ENCODE measurements around the gene RNF141. TPM values are rescaled to one million over a fixed set of nuclear protein-coding genes. Genes with fewer than 3 reads are reported as not detected.

The RNF141 gene
- total RNA-seq, 2 donors from 2014 or later: 17.5 to 19.6 TPM

- Mint-ChIP-seq H3K27ac (no peak overlapping the region), H3K9me3 (no peaks in the 10 kb centered on the region), H3K36me3 (ENCODE audit: insufficient read depth in 2 of 2) (peaks cover 5 to 6% of the 10 kb centered on the region in 2 donors), H3K4me1 (ENCODE audit: low read depth) (no peaks in the 10 kb centered on the region), H3K27me3 (ENCODE audit: low read depth) (no peaks in the 10 kb centered on the region), H3K4me3 (no peak overlapping the region)
- no peak for DNase-seq
- ATAC-seq (replicated peaks in 1 of 2): no peak
These were observed 43.5 kb downstream of the RNF141 start for GRCh38 chr11:10497371-10498021.

- ATAC-seq (replicated peaks in 1 of 2) (no peak), DNase-seq (no peak)
- H3K4me3 Mint-ChIP-seq: no peak overlapping the region
- H3K4me1 Mint-ChIP-seq (ENCODE audit: low read depth): no peaks in the 10 kb centered on the region
- no peaks in the 10 kb centered on the region for H3K27me3 Mint-ChIP-seq (ENCODE audit: low read depth)
- H3K36me3 Mint-ChIP-seq (ENCODE audit: insufficient read depth in 2 of 2): peaks cover 6 to 9% of the 10 kb centered on the region in 2 donors
- no peaks in the 10 kb centered on the region for H3K9me3 Mint-ChIP-seq
- peak overlapping the region; percentile 25 for H3K27ac Mint-ChIP-seq
These were observed 44.6 kb downstream of the RNF141 start for GRCh38 chr11:10496296-10496936.

- H3K27ac Mint-ChIP-seq: no peak overlapping the region
- no peak for DNase-seq
- H3K27me3 Mint-ChIP-seq (ENCODE audit: low read depth): no peaks in the 10 kb centered on the region
- H3K9me3 Mint-ChIP-seq: no peaks in the 10 kb centered on the region
- H3K4me1 Mint-ChIP-seq (ENCODE audit: low read depth): peaks cover 1% of the 10 kb centered on the region
- no peak for ATAC-seq (replicated peaks in 1 of 2)
- peaks cover 4 to 11% of the 10 kb centered on the region in 2 donors for H3K36me3 Mint-ChIP-seq (ENCODE audit: insufficient read depth in 2 of 2)
- H3K4me3 Mint-ChIP-seq: no peak overlapping the region
These were observed 45.6 kb downstream of the RNF141 start for GRCh38 chr11:10495464-10495786.

GRCh38 chr11:10494636-10495463 lies 46.1 kb downstream of the RNF141 start:
- no peak for DNase-seq
- peaks cover 0 to 15% of the 10 kb centered on the region in 2 donors for H3K36me3 Mint-ChIP-seq (ENCODE audit: insufficient read depth in 2 of 2)
- H3K9me3 Mint-ChIP-seq: no peaks in the 10 kb centered on the region

GRCh38 chr11:10493041-10493663 lies 47.8 kb downstream of the RNF141 start:
- Mint-ChIP-seq H3K27me3 (ENCODE audit: low read depth) (no peaks in the 10 kb centered on the region), H3K4me3 (no peak overlapping the region), H3K36me3 (ENCODE audit: insufficient read depth in 2 of 2) (peaks cover 0 to 16% of the 10 kb centered on the region in 2 donors), H3K9me3 (no peaks in the 10 kb centered on the region), H3K4me1 (ENCODE audit: low read depth) (peaks cover 24% of the 10 kb centered on the region), H3K27ac (no peak overlapping the region)
- DNase-seq (no peak), ATAC-seq (replicated peaks in 1 of 2) (no peak)

More at GRCh38 chr11:10494636-10495463, 46.1 kb downstream of the RNF141 start:
- no peak for ATAC-seq (replicated peaks in 1 of 2)
- H3K27me3 Mint-ChIP-seq (ENCODE audit: low read depth): no peaks in the 10 kb centered on the region
- peaks cover 7% of the 10 kb centered on the region for H3K4me1 Mint-ChIP-seq (ENCODE audit: low read depth)
- H3K4me3 Mint-ChIP-seq: no peak overlapping the region
- H3K27ac Mint-ChIP-seq: no peak overlapping the region

GRCh38 chr11:10492084-10492483 lies 48.9 kb downstream of the RNF141 start:
- peaks cover 0 to 16% of the 10 kb centered on the region in 2 donors for H3K36me3 Mint-ChIP-seq (ENCODE audit: insufficient read depth in 2 of 2)
- no peak for DNase-seq

GRCh38 chr11:10490398-10491241 lies 50.4 kb downstream of the RNF141 start:
- Mint-ChIP-seq H3K27ac (peak overlapping the region; percentile 24), H3K36me3 (ENCODE audit: insufficient read depth in 2 of 2) (peaks cover 0 to 16% of the 10 kb centered on the region in 2 donors), H3K27me3 (ENCODE audit: low read depth) (no peaks in the 10 kb centered on the region), H3K9me3 (no peaks in the 10 kb centered on the region), H3K4me3 (no peak overlapping the region), H3K4me1 (ENCODE audit: low read depth) (peaks cover 30% of the 10 kb centered on the region)
- ATAC-seq (replicated peaks in 1 of 2) (no peak), DNase-seq (no peak)

More at GRCh38 chr11:10492084-10492483, 48.9 kb downstream of the RNF141 start:
- Mint-ChIP-seq H3K27me3 (ENCODE audit: low read depth) (no peaks in the 10 kb centered on the region), H3K4me1 (ENCODE audit: low read depth) (peaks cover 30% of the 10 kb centered on the region), H3K4me3 (no peak overlapping the region), H3K27ac (no peak overlapping the region), H3K9me3 (no peaks in the 10 kb centered on the region)
- ATAC-seq (replicated peaks in 1 of 2): no peak

- Mint-ChIP-seq H3K36me3 (ENCODE audit: insufficient read depth in 2 of 2) (peaks cover 0 to 16% of the 10 kb centered on the region in 2 donors), H3K27ac (peak overlapping the region; percentile 24), H3K4me1 (ENCODE audit: low read depth) (peaks cover 30% of the 10 kb centered on the region), H3K9me3 (no peaks in the 10 kb centered on the region), H3K4me3 (no peak overlapping the region), H3K27me3 (ENCODE audit: low read depth) (no peaks in the 10 kb centered on the region)
- DNase-seq (no peak), ATAC-seq (replicated peaks in 1 of 2) (peak; percentile 52 to 61)
These were observed 51.0 kb downstream of the RNF141 start for GRCh38 chr11:10490032-10490397.

GRCh38 chr11:10488934-10489691 lies 51.9 kb downstream of the RNF141 start:
- peak; percentile 29 to 51 for ATAC-seq (replicated peaks in 1 of 2)
- Mint-ChIP-seq H3K4me1 (ENCODE audit: low read depth) (peaks cover 30% of the 10 kb centered on the region), H3K27ac (peak overlapping the region; percentile 45), H3K4me3 (peak overlapping the region in 1 of 2 donors; percentile 79), H3K9me3 (no peaks in the 10 kb centered on the region), H3K36me3 (ENCODE audit: insufficient read depth in 2 of 2) (peaks cover 1 to 16% of the 10 kb centered on the region in 2 donors), H3K27me3 (ENCODE audit: low read depth) (no peaks in the 10 kb centered on the region)
- DNase-seq: peak in 1 of 2 donors; percentile 5

GRCh38 chr11:10488121-10488933 lies 52.7 kb downstream of the RNF141 start:
- Mint-ChIP-seq H3K27ac (peak overlapping the region; percentile 45), H3K9me3 (no peaks in the 10 kb centered on the region), H3K4me1 (ENCODE audit: low read depth) (peaks cover 30% of the 10 kb centered on the region), H3K27me3 (ENCODE audit: low read depth) (no peaks in the 10 kb centered on the region), H3K4me3 (peak overlapping the region; percentile 31 to 79), H3K36me3 (ENCODE audit: insufficient read depth in 2 of 2) (peaks cover 1 to 16% of the 10 kb centered on the region in 2 donors)
- peak; percentile 62 to 64 for ATAC-seq (replicated peaks in 1 of 2)
- peak in 1 of 2 donors; percentile 14 for DNase-seq

GRCh38 chr11:10487002-10487647 lies 53.9 kb downstream of the RNF141 start:
- DNase-seq: no peak
- no peak for ATAC-seq (replicated peaks in 1 of 2)
- no peaks in the 10 kb centered on the region for H3K9me3 Mint-ChIP-seq
- no peak overlapping the region for H3K4me3 Mint-ChIP-seq
- no peak overlapping the region for H3K27ac Mint-ChIP-seq
- H3K27me3 Mint-ChIP-seq (ENCODE audit: low read depth): no peaks in the 10 kb centered on the region
- H3K36me3 Mint-ChIP-seq (ENCODE audit: insufficient read depth in 2 of 2): peaks cover 3 to 14% of the 10 kb centered on the region in 2 donors
- H3K4me1 Mint-ChIP-seq (ENCODE audit: low read depth): peaks cover 30% of the 10 kb centered on the region
